Thyroid gland (tissue), 4 donors: Measurements from ENCODE around the gene R3HDML.

Experiments
- CTCF ChIP-seq, 6 experiments: fragments of 200-600 bp in 3 of 6; fragments of 450-650 bp in 3 of 6; sonication (generic) in 3 of 6; IDR thresholded peaks; one replicate each; pipeline ENCODE4 v1.5.1; 2016 to 2019; ENCODE audit warnings: antibody characterized with exemption in 6 of 6, mild to moderate bottlenecking in 2 of 6, inconsistent platforms in 1 of 6, moderate library complexity in 1 of 6
- POLR2A ChIP-seq, 2 donors: fragments of 450-650 bp; IDR thresholded peaks; one replicate each; pipeline ENCODE4 v1.6.1; 2017; ENCODE audit warnings: antibody characterized with exemption in 2 of 2, mild to moderate bottlenecking in 2 of 2, moderate library complexity in 1 of 2

- TF ChIP-seq CTCF (IDR thresholded peaks at IDR 0.05) (no peak), POLR2A (IDR thresholded peaks at IDR 0.05) (no peak)
Observed at GRCh38 chr20:44393608-44394451, 57.0 kb downstream of the R3HDML start.
